Suppressor macrophage (primary cell): Measurements from ENCODE around the gene TFCP2L1.
"Not testable (repeated sequence)": the region's sequence is repeated elsewhere in the genome, so short reads cannot be mapped to it uniquely, and the experiment has no call there.

Source experiments
- DNase-seq, 4 experiments: peaks; one replicate each; pipeline ENCODE4 v3.0.0-alpha.2; 2020 to 2022
- total RNA-seq, 17 experiments: gene quantifications; one replicate each; lab custom pipeline; 2026; ENCODE audit warnings: mixed read lengths in 6 of 17, inconsistent platforms in 3 of 17; lab: John Stamatoyannopoulos, UW

TFCP2L1 gene, protein sequence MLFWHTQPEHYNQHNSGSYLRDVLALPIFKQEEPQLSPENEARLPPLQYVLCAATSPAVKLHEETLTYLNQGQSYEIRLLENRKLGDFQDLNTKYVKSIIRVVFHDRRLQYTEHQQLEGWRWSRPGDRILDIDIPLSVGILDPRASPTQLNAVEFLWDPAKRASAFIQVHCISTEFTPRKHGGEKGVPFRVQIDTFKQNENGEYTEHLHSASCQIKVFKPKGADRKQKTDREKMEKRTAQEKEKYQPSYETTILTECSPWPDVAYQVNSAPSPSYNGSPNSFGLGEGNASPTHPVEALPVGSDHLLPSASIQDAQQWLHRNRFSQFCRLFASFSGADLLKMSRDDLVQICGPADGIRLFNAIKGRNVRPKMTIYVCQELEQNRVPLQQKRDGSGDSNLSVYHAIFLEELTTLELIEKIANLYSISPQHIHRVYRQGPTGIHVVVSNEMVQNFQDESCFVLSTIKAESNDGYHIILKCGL
- 0.07 to 6.1 (median 1.5) reads per million in 17 experiments for total RNA-seq

- peak in 2 of 4 experiments; percentile 36 to 56 for DNase-seq
These were observed at the start of gene TFCP2L1 for GRCh38 chr2:121284463-121285449. Gene TFCP2L1, minus strand, starts transcription at chr2:121285202. Its CDS starts 93 bp downstream, at chr2:121285109.

GRCh38 chr2:121333834-121334558 lies 49.0 kb upstream of the TFCP2L1 start:
- no peak for DNase-seq

DNA sequence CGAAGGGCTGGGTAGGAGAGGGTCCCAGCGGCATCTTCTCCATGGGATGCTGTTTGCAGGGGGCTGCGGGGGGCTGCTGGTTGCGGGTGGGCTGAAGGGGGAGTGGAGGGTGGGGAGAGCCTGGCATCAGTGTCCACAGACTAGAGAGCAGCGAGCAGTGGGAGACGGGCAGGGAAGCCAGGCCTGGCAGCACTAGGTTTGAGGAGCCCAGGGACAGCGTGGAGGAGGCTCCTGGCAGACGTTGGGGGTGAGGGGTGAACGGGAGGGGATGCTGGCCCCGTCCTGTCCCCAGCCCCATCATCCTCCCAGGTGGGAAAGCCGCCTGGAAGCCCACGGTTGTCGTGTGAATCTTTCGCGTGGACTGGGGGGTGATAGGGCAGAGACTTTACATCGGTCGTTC lies 48.2 kb upstream of the TFCP2L1 start:
- no peak for DNase-seq

DNA sequence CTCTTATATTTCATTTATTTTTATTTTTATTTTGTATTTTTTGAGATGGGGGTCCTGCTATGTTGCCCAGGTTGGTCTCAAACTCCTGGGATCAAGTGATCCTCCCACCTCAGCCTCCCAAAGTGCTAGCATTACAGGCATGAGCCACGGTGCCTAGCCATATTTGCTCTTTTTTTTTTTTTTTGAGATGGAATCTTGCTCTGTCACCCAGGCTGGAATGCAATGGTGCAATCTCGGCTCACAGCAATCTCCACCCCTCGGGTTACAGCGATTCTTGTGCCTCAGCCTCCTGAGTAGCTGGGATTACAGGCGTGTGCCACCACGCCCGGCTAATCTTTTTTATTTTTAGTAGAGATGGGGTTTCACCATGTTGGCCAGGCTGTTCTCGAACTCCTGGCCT lies 46.3 kb upstream of the TFCP2L1 start:
- not testable (repeated sequence) for DNase-seq

DNA sequence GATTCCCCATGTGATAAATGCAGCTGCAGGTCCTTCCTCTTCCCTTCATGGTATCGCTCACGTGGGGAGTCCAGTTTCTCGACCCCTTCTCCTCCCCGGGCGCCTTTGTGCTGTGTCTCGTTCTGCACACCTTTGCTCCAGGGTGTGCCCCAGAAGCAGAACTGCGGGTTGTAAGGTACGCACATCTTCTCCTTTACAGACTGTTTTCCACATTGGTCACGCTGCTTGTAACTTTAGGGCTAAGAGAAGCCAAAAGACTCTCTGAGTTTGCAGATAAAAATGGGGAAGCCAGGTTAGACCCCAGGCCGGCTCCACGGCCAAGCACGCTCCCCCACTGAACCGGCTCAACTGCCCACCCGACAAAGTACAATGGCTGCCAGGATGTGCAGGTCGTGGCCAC lies 45.9 kb upstream of the TFCP2L1 start:
- no peak for DNase-seq

DNA sequence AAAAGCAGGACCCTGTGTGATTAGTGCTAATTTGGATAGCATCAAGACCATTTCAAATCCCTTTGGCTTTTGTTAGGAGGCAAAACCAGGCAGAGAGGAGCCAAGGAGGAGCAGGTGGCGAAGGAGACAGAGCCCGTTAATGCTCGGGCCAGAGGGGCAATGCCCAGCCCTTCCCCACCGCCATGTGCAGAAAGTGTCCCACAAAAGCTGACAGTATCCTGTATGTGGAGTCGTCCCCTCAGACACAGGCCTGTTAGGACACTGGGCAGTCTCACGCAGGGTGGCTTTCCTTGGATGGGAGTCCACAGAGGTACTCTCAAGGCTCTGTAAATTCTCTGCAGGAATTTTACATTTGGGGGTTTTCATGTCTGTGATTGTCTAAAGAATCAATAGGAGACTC lies 44.8 kb upstream of the TFCP2L1 start:
- no peak for DNase-seq

DNA sequence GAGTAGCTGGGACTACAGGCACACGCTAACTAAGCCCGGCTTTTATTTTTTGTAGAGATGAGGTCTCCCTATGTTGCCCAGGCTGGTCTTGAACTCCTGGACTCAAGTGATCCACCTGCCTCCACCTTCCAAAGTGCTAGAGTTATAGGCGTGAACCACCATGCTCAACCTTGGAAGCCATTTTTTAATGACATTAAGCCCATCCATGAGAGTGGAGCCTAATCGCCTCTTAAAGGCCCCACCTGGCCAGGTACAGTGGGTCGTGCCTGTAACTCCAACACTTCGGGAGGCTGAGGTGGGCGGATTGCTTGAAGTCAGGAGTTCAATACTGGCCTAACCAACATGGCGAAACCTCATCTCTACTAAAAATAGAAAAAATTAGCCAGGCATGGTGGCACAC lies 41.6 kb upstream of the TFCP2L1 start:
- no peak for DNase-seq

GRCh38 chr2:121324601-121325000 lies 39.6 kb upstream of the TFCP2L1 start:
- DNase-seq, result no peak

DNA sequence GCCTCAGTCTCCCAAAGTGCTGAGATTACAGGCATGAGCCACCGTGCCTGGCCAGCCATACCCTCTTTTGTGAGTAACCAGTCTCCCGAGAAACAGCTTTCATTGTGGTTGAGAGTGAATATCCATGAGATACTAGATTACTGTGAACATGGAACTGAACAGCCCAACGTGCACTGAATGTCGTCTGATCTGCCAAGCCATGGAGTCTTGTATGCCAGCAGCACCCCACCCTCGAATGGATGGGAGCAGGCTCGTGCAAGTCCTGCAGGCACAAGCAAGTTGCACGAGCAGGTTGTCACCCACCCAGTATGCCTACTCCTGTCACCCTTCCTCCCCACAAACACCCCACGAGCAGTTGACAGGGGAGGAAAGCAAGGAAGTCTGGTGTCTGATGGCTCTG lies 36.5 kb upstream of the TFCP2L1 start:
- DNase-seq, result no peak

GRCh38 chr2:121319941-121320340 lies 34.9 kb upstream of the TFCP2L1 start:
- DNase-seq, result no peak

DNA sequence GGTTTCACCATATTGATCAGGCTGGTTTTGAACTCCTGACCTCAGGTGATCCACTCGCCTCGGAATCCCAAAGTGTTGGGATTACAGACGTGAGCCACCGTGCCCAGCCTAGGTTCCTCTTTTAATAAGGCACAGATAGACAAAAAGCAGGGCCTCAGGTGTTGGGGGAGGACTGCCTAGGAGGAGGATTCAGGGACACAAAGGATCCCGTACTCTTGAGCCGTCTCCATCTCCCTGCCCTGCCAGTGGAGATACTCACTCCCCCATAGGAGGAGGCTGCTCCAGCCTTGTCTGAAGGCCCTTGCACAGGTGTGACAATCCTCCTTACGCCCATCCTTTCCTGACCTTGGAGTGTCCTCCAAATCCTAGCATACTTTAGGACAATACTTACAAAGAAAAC lies 32.0 kb upstream of the TFCP2L1 start:
- DNase-seq, result no peak

- not testable (repeated sequence) for DNase-seq
These were observed 28.7 kb upstream of the TFCP2L1 start for GRCh38 chr2:121313701-121314100.

- DNase-seq, result peak; percentile 63 to 86 (median 72)
These were observed 24.8 kb upstream of the TFCP2L1 start for GRCh38 chr2:121309801-121310200.

GRCh38 chr2:121309323-121309722 lies 24.3 kb upstream of the TFCP2L1 start:
- no peak for DNase-seq

GRCh38 chr2:121307048-121307447 lies 22.0 kb upstream of the TFCP2L1 start:
- no peak for DNase-seq

GRCh38 chr2:121304941-121305340 lies 19.9 kb upstream of the TFCP2L1 start:
- no peak for DNase-seq

DNA sequence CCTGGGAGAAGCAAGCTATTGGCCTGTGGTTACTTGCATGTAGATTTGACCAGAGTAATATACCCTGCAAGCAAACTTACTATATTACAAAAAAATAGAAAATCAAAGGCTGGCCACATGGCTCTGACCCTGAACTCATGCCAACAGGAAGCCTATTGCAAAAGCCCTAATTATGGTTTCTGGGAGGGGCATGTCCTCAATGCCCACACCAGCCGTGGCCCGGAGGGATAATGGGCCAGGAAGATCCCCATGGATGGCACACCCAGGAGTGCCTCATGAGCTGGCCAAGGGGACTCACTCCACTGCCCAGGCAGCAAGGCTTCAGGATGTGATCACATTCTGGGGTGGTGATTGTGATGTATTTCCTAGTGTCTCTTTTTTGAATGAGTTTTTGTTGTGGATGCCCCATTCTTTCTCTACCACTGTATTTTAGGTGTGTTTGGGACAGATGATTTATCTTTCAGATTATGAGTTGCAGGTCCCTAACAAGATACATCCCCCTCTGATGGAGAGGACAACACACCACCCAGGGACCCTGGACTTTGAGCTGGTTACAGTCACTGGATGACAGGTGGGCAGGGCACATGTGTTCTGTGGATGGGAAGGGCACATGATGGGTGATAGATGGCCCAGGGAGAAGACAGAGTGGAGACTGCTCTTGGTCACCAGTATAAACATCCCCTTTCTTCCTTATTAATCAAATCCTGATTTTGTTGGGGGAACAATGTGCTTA lies 18.7 kb upstream of the TFCP2L1 start:
- peak in 1 of 4 experiments; percentile 13 for DNase-seq

GRCh38 chr2:121301190-121301589 lies 16.2 kb upstream of the TFCP2L1 start:
- DNase-seq, result not testable (repeated sequence)

GRCh38 chr2:121298476-121298875 lies 13.5 kb upstream of the TFCP2L1 start:
- no peak for DNase-seq

- not testable (repeated sequence) for DNase-seq
These were observed 12.9 kb upstream of the TFCP2L1 start for GRCh38 chr2:121297866-121298265.

DNA sequence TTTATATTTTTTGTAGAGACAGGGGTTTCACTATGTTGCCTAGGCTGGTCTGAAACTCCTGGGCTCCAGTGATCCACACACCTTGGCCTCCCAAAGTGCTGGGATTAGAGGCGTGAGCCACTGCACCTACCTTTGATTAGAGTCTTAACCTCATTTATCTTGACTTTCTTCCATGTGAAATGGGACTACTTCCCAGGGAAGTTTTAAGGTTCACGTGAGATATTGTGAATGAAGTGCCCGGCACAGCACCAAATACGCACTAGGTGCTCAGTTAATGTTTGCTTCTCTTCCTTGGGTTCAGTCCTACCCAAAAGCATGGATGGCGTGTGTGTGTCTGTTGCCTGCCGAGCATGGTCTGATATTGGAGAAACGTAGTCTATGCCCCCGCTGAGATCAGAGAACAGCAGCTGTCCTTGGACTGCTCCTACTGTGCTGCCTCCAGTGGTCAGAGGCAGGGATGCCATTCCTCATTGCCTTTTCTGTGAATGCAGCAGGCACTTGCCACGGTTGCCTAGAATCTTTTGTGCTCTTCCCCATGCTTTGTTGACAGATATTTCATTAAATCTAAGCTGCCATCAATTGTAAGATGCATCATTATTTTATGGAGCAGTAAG lies 12.3 kb upstream of the TFCP2L1 start:
- peak; percentile 17 to 64 (median 52) for DNase-seq
